Peyer's patch (tissue), 4 donors: ENCODE data around the gene GRM3.

Source experiments
- POLR2A ChIP-seq, 2 donors: fragments of 450-650 bp; IDR thresholded peaks; one replicate each; pipeline ENCODE4 v1.5.1; 2017; ENCODE audit warnings: antibody characterized with exemption in 2 of 2, mild to moderate bottlenecking in 2 of 2, moderate library complexity in 2 of 2
- TF ChIP-seq, protein P1 (sequence below), 6 experiments: fragments of 450-650 bp in 4 of 6; fragments of 200-600 bp in 2 of 6; sonication (generic) in 1 of 6; IDR thresholded peaks; one replicate each; pipeline ENCODE4 v1.5.1; 2017 to 2019; ENCODE audit warnings: antibody characterized with exemption in 6 of 6, mild to moderate bottlenecking in 3 of 6, moderate library complexity in 1 of 6

DNA sequence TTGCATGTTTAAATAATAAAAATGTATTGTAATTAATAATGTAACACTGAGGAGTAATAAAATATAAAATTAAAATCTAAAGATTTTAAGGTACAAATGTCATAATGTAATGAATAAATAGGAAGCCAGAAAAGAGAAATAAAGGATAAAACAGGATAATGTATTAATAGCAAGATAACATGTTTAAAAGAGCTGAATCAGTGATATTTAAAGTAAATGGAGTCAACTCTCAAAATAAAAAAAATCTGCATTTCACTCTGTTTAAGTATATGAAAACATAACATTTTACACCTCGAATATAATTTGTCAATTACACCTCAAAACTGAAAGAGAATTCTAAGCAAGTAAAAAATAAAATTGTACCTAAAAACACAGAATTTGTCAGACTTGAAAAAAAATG is 44.1 kb downstream of the GRM3 start:
- TF ChIP-seq, protein P1, sequence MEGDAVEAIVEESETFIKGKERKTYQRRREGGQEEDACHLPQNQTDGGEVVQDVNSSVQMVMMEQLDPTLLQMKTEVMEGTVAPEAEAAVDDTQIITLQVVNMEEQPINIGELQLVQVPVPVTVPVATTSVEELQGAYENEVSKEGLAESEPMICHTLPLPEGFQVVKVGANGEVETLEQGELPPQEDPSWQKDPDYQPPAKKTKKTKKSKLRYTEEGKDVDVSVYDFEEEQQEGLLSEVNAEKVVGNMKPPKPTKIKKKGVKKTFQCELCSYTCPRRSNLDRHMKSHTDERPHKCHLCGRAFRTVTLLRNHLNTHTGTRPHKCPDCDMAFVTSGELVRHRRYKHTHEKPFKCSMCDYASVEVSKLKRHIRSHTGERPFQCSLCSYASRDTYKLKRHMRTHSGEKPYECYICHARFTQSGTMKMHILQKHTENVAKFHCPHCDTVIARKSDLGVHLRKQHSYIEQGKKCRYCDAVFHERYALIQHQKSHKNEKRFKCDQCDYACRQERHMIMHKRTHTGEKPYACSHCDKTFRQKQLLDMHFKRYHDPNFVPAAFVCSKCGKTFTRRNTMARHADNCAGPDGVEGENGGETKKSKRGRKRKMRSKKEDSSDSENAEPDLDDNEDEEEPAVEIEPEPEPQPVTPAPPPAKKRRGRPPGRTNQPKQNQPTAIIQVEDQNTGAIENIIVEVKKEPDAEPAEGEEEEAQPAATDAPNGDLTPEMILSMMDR (IDR thresholded peaks at IDR 0.05) = no peak
- no peak for TF ChIP-seq POLR2A (IDR thresholded peaks at IDR 0.05)
